Stimulated activated CD4-positive, alpha-beta T cell treated with anti-CD3 and anti-CD28 coated beads, TNF-alpha, amount 100 ng/mL, for 48 hours (primary cell): Measurements from ENCODE around the gene PRKAG2.

Experiments
- DNase-seq, 3 donors: peaks; one replicate each; pipeline ENCODE4 v3.0.0-alpha.2; 2020; ENCODE audit warnings: low read depth in 3 of 3

The PRKAG2 gene

GRCh38 chr7:151710646-151711434 lies 166.1 kb downstream of the PRKAG2 start:
- DNase-seq, result no peak

DNA sequence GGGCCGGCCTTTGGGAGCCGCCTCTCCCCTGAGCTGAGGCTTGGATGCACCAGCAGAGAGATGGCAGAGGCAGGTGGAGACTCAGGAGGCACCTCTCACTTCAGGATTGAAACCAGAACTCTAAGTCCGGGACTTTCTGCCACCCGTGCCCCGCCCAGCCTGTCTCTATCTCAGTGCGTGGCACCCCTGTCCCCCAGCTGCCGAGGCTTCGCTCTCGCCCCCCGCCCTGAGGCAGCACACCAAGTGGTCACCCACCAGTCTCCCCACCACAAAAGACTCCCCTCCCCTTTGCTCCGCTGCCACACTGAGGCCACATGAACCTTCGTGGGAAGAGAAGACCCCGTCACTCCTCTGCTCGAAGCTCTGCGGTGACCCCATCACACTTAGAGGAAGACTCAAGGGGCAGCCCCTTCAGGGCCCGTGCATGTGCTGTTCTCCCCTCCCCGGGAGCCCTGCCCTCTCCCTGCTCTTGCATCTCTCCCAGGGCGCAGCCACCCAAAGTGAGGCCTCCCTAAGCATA lies 166.7 kb downstream of the PRKAG2 start:
- DNase-seq, result no peak

- DNase-seq, result no peak
These were observed 167.5 kb downstream of the PRKAG2 start for GRCh38 chr7:151709141-151710038.

DNA sequence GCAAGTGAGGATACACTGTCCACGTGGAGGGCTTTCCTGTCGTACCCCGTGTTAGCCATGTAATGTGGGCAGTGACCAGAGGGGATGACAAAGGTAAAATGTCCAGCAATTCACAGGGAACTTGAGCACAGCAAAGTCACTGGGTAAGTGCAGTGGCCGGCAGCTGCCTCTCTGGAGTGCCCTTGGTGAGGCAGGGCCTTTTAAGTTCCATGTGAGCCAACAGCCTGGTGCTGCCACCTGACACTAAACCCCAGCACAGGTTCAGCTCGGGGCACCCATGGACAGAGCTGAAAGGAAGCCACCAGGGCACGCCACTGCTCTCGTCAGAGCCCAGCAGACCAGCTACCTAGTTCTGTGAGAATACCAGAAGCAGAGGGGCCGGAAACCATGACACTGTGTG lies 168.3 kb downstream of the PRKAG2 start:
- DNase-seq, result no peak

- no peak for DNase-seq
These were observed 169.2 kb downstream of the PRKAG2 start for GRCh38 chr7:151707757-151708156.

DNA sequence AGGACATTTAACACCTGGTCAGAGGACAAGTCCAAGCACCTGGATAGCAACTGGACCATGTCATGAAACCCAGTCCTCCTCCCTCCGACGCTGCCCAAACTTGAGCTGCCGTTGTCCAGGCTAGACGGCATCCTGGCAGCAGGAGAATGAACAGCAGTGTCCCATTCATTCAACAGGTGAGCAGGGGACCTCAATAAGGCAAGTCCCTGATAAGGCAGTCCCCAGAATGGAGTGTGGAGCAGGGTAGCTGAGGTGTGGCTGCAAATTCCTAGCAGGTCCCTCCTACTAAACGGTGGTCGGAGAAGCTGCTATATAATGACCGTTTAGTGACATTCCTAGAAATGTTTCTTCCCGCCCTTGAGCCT lies 169.8 kb downstream of the PRKAG2 start:
- DNase-seq, result no peak

GRCh38 chr7:151706277-151707104 lies 170.4 kb downstream of the PRKAG2 start:
- DNase-seq, result no peak

DNA sequence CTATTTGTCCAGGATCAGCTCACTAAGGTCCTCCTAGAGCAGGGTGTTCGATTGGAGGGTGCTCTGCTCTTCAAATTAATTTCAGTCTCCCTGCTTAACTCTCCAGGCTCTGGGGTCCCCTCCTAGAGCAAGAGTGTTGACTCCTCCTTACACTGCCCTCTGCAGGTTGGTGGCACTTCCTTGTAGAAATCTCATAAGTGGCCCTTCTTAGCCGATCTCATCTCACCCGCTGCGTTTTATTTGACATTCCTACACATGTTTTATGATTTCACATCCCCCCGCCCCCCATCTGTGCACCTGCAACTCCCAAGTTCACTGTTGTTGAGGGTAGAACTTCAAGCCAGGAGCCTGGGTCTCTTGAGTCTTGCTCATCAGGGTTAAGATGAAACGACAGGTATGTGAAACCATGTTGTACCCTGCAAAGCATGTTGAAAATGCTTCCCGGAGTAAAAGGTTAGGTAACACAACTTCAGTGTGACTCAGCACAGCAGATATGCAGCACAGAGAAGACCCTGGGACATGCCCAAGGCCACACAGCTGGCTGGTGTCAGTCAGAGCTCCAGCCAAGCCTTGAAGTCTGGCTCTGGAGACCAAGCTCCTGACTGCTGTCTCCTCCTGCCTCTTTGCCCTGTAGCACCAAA lies 171.2 kb downstream of the PRKAG2 start:
- peak in 1 of 3 donors; percentile 13 for DNase-seq

- DNase-seq, result no peak
These were observed 171.8 kb downstream of the PRKAG2 start for GRCh38 chr7:151704960-151705635.

- no peak for DNase-seq
These were observed 172.5 kb downstream of the PRKAG2 start for GRCh38 chr7:151704299-151704959.

- DNase-seq, result no peak
These were observed 174.0 kb downstream of the PRKAG2 start for GRCh38 chr7:151702961-151703360.

DNA sequence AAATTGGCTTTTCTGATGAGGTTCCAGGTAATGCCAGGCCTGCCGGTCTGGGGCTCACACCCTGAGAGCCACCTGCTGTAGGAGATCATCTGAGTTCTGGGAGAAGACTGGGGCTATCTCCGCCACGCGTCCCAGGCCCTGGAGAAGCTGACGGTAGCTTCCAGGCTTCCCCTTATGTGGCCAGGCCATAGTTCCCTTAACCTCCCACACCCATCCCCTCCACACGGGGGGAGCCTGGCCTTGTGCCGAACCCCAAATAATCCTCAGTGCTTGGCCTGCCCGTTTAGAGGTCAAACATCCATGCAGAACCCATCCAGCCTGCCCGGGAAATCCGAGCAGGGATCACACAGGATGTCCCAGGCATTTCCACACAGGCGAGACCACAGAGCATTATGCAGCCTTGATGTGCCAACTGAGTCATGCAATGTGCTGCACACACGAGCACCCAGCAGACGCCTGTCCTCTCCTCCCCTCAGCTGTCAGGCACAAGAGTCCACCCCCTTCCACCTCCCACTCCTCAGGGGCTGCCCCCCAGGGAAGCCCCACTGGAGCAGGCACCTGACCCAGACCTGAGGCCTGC lies 176.2 kb downstream of the PRKAG2 start:
- no peak for DNase-seq

GRCh38 chr7:151699928-151700319 lies 177.0 kb downstream of the PRKAG2 start:
- DNase-seq, result no peak

- DNase-seq, result no peak
These were observed 177.6 kb downstream of the PRKAG2 start for GRCh38 chr7:151699147-151699927.

DNA sequence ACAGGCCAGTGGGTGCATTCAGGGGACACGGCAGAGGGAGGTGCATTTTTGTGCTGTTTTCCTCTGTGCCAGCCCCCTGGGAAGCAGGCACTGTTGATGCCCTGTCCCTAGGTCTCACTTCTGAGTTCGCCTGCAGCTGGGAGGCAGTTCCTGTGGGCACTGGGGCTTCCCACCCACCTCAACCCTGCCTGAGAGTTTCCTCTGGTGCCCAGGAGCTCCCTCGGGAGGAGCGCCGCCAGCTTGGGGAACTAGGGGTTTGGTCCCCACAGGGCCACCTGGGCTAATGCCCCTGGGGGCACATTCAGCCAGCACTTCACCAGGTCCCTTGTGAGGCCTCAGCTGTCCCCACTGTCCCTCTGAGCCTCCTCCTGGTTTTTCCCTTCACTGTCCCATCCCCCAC lies 179.0 kb downstream of the PRKAG2 start:
- no peak for DNase-seq

- no peak for DNase-seq
These were observed 179.4 kb downstream of the PRKAG2 start for GRCh38 chr7:151697515-151697895.

- DNase-seq, result no peak
These were observed 180.0 kb downstream of the PRKAG2 start for GRCh38 chr7:151696721-151697514.

- DNase-seq, result no peak
These were observed 180.9 kb downstream of the PRKAG2 start for GRCh38 chr7:151695951-151696541.
